Natural killer cell treated with Interleukin-12 subunit alpha and Interleukin-12 subunit beta and Interleukin-15 and Interleukin-18, amount 100 ng/mL, for 72 hours (primary cell): Measurements from ENCODE around the gene CXCR4. TPM values are rescaled to one million over a fixed set of nuclear protein-coding genes. Genes with fewer than 3 reads are reported as not detected.

ENCODE experiments used
- ATAC-seq, 2 donors: fragments of 150-1000 bp; cut with Tn5 transposase in 1 of 2; sonication (Bioruptor Pico), chemical (Tn5 transposase) in 1 of 2; 2 replicates each; pipeline ENCODE4 v1.10.0; 2021
- DNase-seq: peaks from one replicate; pipeline ENCODE4 v3.0.0; 2022; ENCODE audit warnings: low spot score
- H3K27ac Mint-ChIP-seq, 2 donors: 1 replicate in 1 of 2; 2 replicates in 1 of 2; pipeline ENCODE4 v1.8.0; 2022; ENCODE audit warnings: mixed read lengths in 2 of 2, mild to moderate bottlenecking in 1 of 2, moderate library complexity in 1 of 2
- H3K27me3 Mint-ChIP-seq, 2 donors: 1 replicate in 1 of 2; 2 replicates in 1 of 2; pipeline ENCODE4 v1.8.0; 2022; ENCODE audit warnings: mixed read lengths in 2 of 2
- H3K36me3 Mint-ChIP-seq: one replicate; pipeline ENCODE4 v1.8.0; 2022; ENCODE audit warnings: mixed read lengths
- H3K4me1 Mint-ChIP-seq, 2 donors: 1 replicate in 1 of 2; 2 replicates in 1 of 2; pipeline ENCODE4 v1.8.0; 2022; ENCODE audit warnings: low read depth in 2 of 2, mixed read lengths in 2 of 2, mild to moderate bottlenecking in 1 of 2
- H3K4me3 Mint-ChIP-seq: one replicate; pipeline ENCODE4 v1.8.0; 2022; ENCODE audit warnings: mixed read lengths
- H3K9me3 Mint-ChIP-seq: 2 replicates; pipeline ENCODE4 v1.8.0; 2022; ENCODE audit warnings: mixed read lengths
- total RNA-seq, 2 donors: library from RNA; stranded (reverse); gene quantifications; one replicate each; pipeline ENCODE4 v1.2.3, GENCODE V29; 2022

The CXCR4 gene
- total RNA-seq = 10 to 100 TPM; 72.1 to 74.8 TPM

GRCh38 chr2:136117909-136118818 is at the start of gene CXCR4:
CXCR4 (minus strand) TSS chr2:136118149; CDS start chr2:136118060, 89 bp downstream.
- DNase-seq (peak; percentile 78), ATAC-seq (peak; percentile 65 to 77)
- Mint-ChIP-seq H3K4me1 (peaks cover 30 to 41% of the 10 kb centered on the region in 2 donors), H3K27ac (peak within 1 kb of the TSS; percentile 68 to 73), H3K4me3 (peak within 1 kb of the TSS; percentile 89), H3K27me3 (peaks cover 0 to 9% of the 10 kb centered on the region in 2 donors), H3K36me3 (peaks cover 23% of the 10 kb centered on the region), H3K9me3 (no peaks in the 10 kb centered on the region)

GRCh38 chr2:136164280-136164776 is 46.4 kb upstream of the CXCR4 start:
- DNase-seq = no peak
- H3K36me3 Mint-ChIP-seq = no peaks in the 10 kb centered on the region
- H3K27ac Mint-ChIP-seq = no peak overlapping the region
- H3K4me3 Mint-ChIP-seq = no peak overlapping the region
- H3K4me1 Mint-ChIP-seq = peaks cover 0 to 7% of the 10 kb centered on the region in 2 donors
- peaks cover 5% of the 10 kb centered on the region in 2 donors for H3K27me3 Mint-ChIP-seq
- H3K9me3 Mint-ChIP-seq = no peaks in the 10 kb centered on the region
- ATAC-seq = no peak

- no peak for ATAC-seq
- H3K9me3 Mint-ChIP-seq = no peaks in the 10 kb centered on the region
- H3K4me3 Mint-ChIP-seq = no peak overlapping the region
- DNase-seq = no peak
- no peak overlapping the region for H3K27ac Mint-ChIP-seq
- peaks cover 0 to 7% of the 10 kb centered on the region in 2 donors for H3K4me1 Mint-ChIP-seq
- no peaks in the 10 kb centered on the region for H3K36me3 Mint-ChIP-seq
- H3K27me3 Mint-ChIP-seq = peaks cover 0 to 3% of the 10 kb centered on the region in 2 donors
Measured at GRCh38 chr2:136162438-136162837, 44.5 kb upstream of the CXCR4 start.

DNA sequence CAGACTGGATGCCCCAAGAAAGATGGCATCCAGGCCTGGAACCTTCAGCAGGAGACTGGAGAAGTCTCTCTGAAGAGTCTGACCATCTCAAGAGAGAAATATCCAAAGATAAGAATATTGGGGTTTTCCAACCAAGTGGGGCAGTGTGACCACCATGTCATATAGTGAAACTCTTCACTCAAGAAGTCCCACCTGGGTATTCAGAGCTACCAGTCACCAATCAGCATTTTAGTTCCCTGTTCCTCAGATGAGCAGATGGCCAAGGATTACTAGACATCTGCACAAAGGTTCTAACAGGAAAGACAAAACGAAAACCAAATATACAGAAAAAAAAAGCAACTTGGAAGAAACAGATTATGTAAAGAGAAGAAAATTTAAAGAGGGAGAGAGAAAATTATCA is 38.5 kb upstream of the CXCR4 start:
- Mint-ChIP-seq H3K4me3 (no peak overlapping the region), H3K27ac (no peak overlapping the region), H3K4me1 (peaks cover under 1 to 5% of the 10 kb centered on the region in 2 donors), H3K27me3 (peaks cover 6 to 16% of the 10 kb centered on the region in 2 donors), H3K9me3 (no peaks in the 10 kb centered on the region), H3K36me3 (no peaks in the 10 kb centered on the region)
- ATAC-seq = no peak
- DNase-seq = no peak

- no peak overlapping the region for H3K4me3 Mint-ChIP-seq
- peaks cover 3 to 12% of the 10 kb centered on the region in 2 donors for H3K4me1 Mint-ChIP-seq
- no peaks in the 10 kb centered on the region for H3K36me3 Mint-ChIP-seq
- no peak overlapping the region for H3K27ac Mint-ChIP-seq
- DNase-seq (no peak), ATAC-seq (no peak)
- peaks cover 6 to 22% of the 10 kb centered on the region in 2 donors for H3K27me3 Mint-ChIP-seq
- no peaks in the 10 kb centered on the region for H3K9me3 Mint-ChIP-seq
Measured at GRCh38 chr2:136154384-136154783, 36.4 kb upstream of the CXCR4 start.

DNA sequence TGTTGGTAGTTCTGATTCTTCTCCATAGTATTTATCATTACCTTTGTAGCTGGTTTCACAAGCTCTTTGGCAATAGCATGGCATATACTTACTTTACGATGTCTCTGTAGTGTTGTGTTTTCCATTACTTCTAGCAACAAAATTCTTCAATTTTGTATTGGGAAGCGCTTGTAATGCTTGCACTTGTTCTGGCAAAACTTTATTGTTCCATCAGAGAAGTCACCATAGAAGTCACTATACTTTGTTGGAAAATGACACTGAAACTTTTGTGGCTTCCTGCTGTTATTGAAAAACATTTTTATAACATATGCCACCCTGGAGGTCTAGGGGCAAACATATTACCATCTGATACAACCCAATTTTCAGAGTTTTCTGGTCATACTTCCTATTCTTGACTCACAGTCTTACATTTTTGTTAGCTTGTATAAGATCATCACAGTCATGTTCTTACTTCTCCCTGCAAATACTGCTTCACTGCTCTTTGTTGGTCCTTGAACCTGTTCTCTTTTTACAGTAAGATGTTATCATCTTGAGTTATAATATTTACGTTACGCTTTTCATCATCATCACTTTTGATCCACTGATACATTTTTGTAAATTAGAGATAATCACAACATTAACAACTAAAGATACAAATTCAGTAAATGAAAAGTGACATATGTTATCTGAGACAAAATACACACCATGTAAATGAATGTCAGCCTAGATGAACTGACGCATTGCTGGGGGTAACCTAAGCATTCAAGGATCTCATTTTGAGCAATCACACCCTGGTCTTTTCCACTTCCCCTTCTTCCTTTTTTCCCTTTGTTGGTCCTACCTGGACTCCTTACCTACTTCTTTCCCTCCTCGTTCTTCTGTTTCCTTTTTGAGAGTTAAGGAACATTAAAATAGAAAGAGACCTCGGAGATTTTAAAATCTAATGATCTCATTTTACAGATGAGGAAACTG is 33.3 kb upstream of the CXCR4 start:
- Mint-ChIP-seq H3K27me3 (peaks cover 13 to 24% of the 10 kb centered on the region in 2 donors), H3K9me3 (peaks cover 3% of the 10 kb centered on the region), H3K4me1 (peaks cover 3 to 12% of the 10 kb centered on the region in 2 donors), H3K36me3 (no peaks in the 10 kb centered on the region), H3K4me3 (peak overlapping the region; percentile 40), H3K27ac (peak overlapping the region in 1 of 2 donors; percentile 34)
- ATAC-seq = no peak
- DNase-seq = no peak

DNA sequence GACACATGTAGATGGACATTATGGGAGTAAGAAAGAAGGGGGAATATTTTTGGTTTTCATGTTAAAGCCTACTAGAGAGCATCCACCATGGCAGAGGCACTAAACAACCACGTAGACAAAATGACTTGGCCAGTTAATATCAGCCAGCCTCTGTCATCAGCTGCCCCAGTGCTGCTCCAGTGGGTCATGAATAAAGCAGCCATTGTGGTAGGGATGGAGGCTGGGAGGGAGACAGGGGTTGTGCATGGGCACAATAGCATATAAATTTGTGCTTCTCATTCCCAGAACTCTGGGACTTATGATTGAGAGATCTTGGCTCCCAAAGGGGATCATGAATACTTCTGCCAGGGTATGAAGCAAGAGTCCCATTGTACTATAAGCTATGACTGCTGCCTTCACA is 31.1 kb upstream of the CXCR4 start:
- H3K4me3 Mint-ChIP-seq = no peak overlapping the region
- no peak for ATAC-seq
- peaks cover 13 to 30% of the 10 kb centered on the region in 2 donors for H3K27me3 Mint-ChIP-seq
- DNase-seq = no peak
- peaks cover 3% of the 10 kb centered on the region for H3K9me3 Mint-ChIP-seq
- peaks cover 6 to 12% of the 10 kb centered on the region in 2 donors for H3K4me1 Mint-ChIP-seq
- H3K27ac Mint-ChIP-seq = no peak overlapping the region
- no peaks in the 10 kb centered on the region for H3K36me3 Mint-ChIP-seq

GRCh38 chr2:136146564-136146963 is 28.6 kb upstream of the CXCR4 start:
- Mint-ChIP-seq H3K27ac (no peak overlapping the region), H3K9me3 (peaks cover 3% of the 10 kb centered on the region), H3K36me3 (no peaks in the 10 kb centered on the region), H3K4me1 (peaks cover 6 to 8% of the 10 kb centered on the region in 2 donors), H3K4me3 (no peak overlapping the region), H3K27me3 (peaks cover 7 to 21% of the 10 kb centered on the region in 2 donors)
- ATAC-seq (no peak), DNase-seq (no peak)

- Mint-ChIP-seq H3K4me3 (no peak overlapping the region), H3K9me3 (peaks cover 3% of the 10 kb centered on the region), H3K27ac (peak overlapping the region in 1 of 2 donors; percentile 29), H3K36me3 (no peaks in the 10 kb centered on the region), H3K4me1 (peaks cover 7 to 8% of the 10 kb centered on the region in 2 donors), H3K27me3 (peaks cover 4 to 13% of the 10 kb centered on the region in 2 donors)
- DNase-seq = no peak
- peak in 1 of 2 donors; percentile 27 for ATAC-seq
Measured at GRCh38 chr2:136143603-136144451, 25.9 kb upstream of the CXCR4 start.

GRCh38 chr2:136141510-136142149 is 23.7 kb upstream of the CXCR4 start:
- Mint-ChIP-seq H3K36me3 (no peaks in the 10 kb centered on the region), H3K4me3 (no peak overlapping the region), H3K27ac (no peak overlapping the region), H3K4me1 (peaks cover 26 to 30% of the 10 kb centered on the region in 2 donors), H3K9me3 (no peaks in the 10 kb centered on the region), H3K27me3 (peaks cover 0 to 13% of the 10 kb centered on the region in 2 donors)
- no peak for DNase-seq
- no peak for ATAC-seq

DNA sequence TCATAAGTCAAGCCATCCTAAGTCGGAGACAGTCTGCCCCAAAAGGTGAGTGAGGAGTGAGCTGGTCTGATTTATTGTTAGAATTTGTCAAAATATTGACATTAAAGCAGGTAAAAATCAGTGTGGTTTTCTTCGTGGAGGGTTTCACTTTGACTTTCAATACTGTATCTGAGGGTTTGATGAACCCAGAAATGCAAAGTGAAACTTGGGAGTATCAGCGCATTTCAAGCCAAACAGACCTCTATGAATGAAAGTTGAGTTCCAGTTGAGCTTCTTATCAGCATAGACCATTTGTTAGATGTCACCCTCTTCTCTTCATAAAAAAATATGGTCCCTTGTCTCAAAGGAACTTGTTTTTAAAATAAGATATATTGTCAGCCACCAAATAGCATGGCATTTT is 21.7 kb upstream of the CXCR4 start:
- peaks cover 45 to 50% of the 10 kb centered on the region in 2 donors for H3K4me1 Mint-ChIP-seq
- H3K27ac Mint-ChIP-seq = no peak overlapping the region
- no peaks in the 10 kb centered on the region for H3K9me3 Mint-ChIP-seq
- ATAC-seq (no peak), DNase-seq (no peak)
- no peaks in the 10 kb centered on the region for H3K36me3 Mint-ChIP-seq
- H3K4me3 Mint-ChIP-seq = peak overlapping the region; percentile 41
- peaks cover 0 to 13% of the 10 kb centered on the region in 2 donors for H3K27me3 Mint-ChIP-seq

DNA sequence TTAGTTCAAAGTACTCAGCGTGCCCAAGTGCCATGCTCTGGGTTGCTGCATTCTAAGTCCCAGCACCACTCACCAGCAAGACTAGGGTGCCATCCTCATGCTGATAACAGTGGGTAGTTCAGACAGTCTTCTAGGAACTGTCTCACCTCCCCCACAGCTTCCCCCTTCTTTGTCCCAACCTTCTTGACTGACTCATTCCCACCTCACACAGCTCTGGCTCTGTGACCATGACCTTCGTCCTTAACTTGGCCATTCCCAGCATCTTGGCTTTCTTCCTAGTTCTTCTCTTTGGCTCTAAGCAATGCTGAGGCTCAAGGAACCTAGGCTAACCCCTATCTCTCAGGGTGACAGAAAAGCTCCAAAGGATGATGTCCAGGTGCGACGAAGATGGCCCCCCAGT is 20.0 kb upstream of the CXCR4 start:
- ATAC-seq (no peak), DNase-seq (no peak)
- Mint-ChIP-seq H3K36me3 (no peaks in the 10 kb centered on the region), H3K27me3 (peaks cover 0 to 9% of the 10 kb centered on the region in 2 donors), H3K4me3 (peak overlapping the region; percentile 69), H3K4me1 (peaks cover 51 to 64% of the 10 kb centered on the region in 2 donors), H3K27ac (peak overlapping the region; percentile 73 to 76), H3K9me3 (no peaks in the 10 kb centered on the region)
